Right lobe of liver (tissue), 6 donors: ENCODE measurements around the gene CLSTN3. TPM values are rescaled to one million over a fixed set of nuclear protein-coding genes. Genes with fewer than 3 reads are reported as not detected.
A peak's percentile ranks its signal among the peaks of the same experiment; 100 is the strongest.

Experiments used
- ATAC-seq, 4 donors: fragments of 200-7000 bp; cut with Tn5 transposase; one replicate each; pipeline ENCODE4 v1.9.1; 2020; ENCODE audit warnings: mild to moderate bottlenecking in 4 of 4, moderate library complexity in 4 of 4
- DNase-seq, 3 donors: peaks; one replicate each; pipeline ENCODE4 v3.0.0-alpha.2; 2020
- H3K27ac ChIP-seq, 3 donors: fragments of 200-600 bp; one replicate each; pipeline ENCODE4 v1.8.0; 2022
- H3K27me3 ChIP-seq, 2 donors: fragments of 200-600 bp; one replicate each; pipeline ENCODE4 v1.8.0; 2022
- H3K36me3 ChIP-seq, 4 donors: fragments of 200-600 bp; sonication (generic) in 1 of 4; one replicate each; pipeline versions ENCODE4 v1.5.1 to v1.8.0; 2017 to 2022; ENCODE audit warnings: control low read depth in 1 of 4
- H3K4me1 ChIP-seq, 4 donors: fragments of 200-600 bp; sonication (generic) in 1 of 4; one replicate each; pipeline versions ENCODE4 v1.5.1 to v1.8.0; 2017 to 2022; ENCODE audit warnings: control low read depth in 1 of 4
- H3K4me3 ChIP-seq, 3 donors: fragments of 200-600 bp; one replicate each; pipeline ENCODE4 v1.8.0; 2022
- H3K9me3 ChIP-seq, 4 donors: fragments of 200-600 bp; sonication (generic) in 1 of 4; one replicate each; pipeline versions ENCODE4 v1.5.1 to v1.8.0; 2017 to 2022; ENCODE audit warnings: control low read depth in 1 of 4
- POLR2A ChIP-seq: fragments of 450-650 bp; IDR thresholded peaks from one replicate; pipeline ENCODE4 v1.6.1; 2017; ENCODE audit warnings: antibody characterized with exemption, mild to moderate bottlenecking
- WGBS: methylation state at CpG from one replicate; pipeline ENCODE4 v1.1.6; 2018; ENCODE audit warnings: low coverage, low lambda C conversion rate; ENCODE audit not compliant: insufficient coverage; ENCODE audit errors: missing lambda C conversion rate; 5-methylcytosine and 5-hydroxymethylcytosine counted together
- intact Hi-C, 2 donors: fragments of 100-400 bp; cut with DNase I; formaldehyde crosslinking; loops; one replicate each; pipeline versions ENCODE4 v1.11.2 to v1.14.1; 2022
- total RNA-seq, 6 experiments: library from RNA; depleted of rRNA in 2 of 6; stranded (reverse); fragments of >200 nt in 2 of 6; fragmentation: NEBNext Ultra II Directional in 3 of 6; extraction: Animal tissue kit (Norgen Biotek cat#: 25700) in 3 of 6; gene quantifications; one replicate each; pipeline versions ENCODE4 v1.1.0 to v1.2.4, GENCODE V29; 2016 to 2023
- TF ChIP-seq, protein P1 (sequence below), 4 donors: fragments of 200-600 bp in 3 of 4; fragments of 450-650 bp in 1 of 4; IDR thresholded peaks; one replicate each; pipeline versions ENCODE4 v1.5.1 to v1.8.0; 2016 to 2022; ENCODE audit warnings: antibody characterized with exemption in 4 of 4, mild to moderate bottlenecking in 2 of 4
- donor health status: DM: no; HTN: yes; CAD: no.
- donor health status: DM: no; HTN: no; CAD: no.
- donor health status: DM: no; HTN: no; CAD: no.
- donor health status: DM: no; HTN: yes; CAD: no.
- donor health status: DM: no; HTN: yes; CAD: no.

Gene CLSTN3
- total RNA-seq, 6 experiments from 2014 or later, result 38.9 to 55.2 (median 43.1) TPM

DNA sequence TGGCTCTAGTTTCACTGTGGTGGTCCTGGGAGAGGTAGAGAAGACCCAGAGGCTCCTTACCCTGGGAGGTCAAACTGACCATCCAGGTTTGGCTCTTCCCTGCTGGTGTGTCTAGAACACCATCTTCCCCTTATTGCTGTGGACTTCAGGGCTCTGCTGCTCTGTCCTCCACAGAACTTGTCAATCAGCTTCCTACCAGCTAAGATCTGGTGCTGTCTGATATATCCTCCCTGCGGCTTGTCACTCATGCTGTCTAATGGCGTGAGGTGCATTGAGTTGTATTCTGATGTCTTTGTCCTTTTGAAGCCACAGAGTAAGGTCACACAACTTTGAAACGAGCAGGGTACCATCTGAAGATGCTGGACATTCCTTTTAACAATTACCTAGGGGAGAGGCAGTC, 14.0 kb upstream of the CLSTN3 start:
- intact Hi-C loops, result no loop called here
- Histone ChIP-seq H3K36me3 (peaks cover 0 to 6% (median under 1%) of the 10 kb centered on the region in 4 donors), H3K4me3 (no peak overlapping the region), H3K27me3 (no peaks in the 10 kb centered on the region), H3K4me1 (peaks cover 0 to 60% (median 12%) of the 10 kb centered on the region in 4 donors), H3K9me3 (no peaks in the 10 kb centered on the region), H3K27ac (no peak overlapping the region)
- DNase-seq (peak in 1 of 3 donors; percentile 9), ATAC-seq (no peak)
- 80% methylated on average over 3 of the region's 3 CpGs for WGBS
- no peak for TF ChIP-seq POLR2A
- TF ChIP-seq, protein P1, sequence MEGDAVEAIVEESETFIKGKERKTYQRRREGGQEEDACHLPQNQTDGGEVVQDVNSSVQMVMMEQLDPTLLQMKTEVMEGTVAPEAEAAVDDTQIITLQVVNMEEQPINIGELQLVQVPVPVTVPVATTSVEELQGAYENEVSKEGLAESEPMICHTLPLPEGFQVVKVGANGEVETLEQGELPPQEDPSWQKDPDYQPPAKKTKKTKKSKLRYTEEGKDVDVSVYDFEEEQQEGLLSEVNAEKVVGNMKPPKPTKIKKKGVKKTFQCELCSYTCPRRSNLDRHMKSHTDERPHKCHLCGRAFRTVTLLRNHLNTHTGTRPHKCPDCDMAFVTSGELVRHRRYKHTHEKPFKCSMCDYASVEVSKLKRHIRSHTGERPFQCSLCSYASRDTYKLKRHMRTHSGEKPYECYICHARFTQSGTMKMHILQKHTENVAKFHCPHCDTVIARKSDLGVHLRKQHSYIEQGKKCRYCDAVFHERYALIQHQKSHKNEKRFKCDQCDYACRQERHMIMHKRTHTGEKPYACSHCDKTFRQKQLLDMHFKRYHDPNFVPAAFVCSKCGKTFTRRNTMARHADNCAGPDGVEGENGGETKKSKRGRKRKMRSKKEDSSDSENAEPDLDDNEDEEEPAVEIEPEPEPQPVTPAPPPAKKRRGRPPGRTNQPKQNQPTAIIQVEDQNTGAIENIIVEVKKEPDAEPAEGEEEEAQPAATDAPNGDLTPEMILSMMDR (IDR thresholded peaks at IDR 0.05), result no peak

GRCh38 chr12:7116916-7117315, 13.3 kb upstream of the CLSTN3 start:
- peaks cover 0 to 6% (median under 1%) of the 10 kb centered on the region in 4 donors for H3K36me3 ChIP-seq
- peak in 1 of 3 donors; percentile 44 for DNase-seq
- H3K27ac ChIP-seq, result no peak overlapping the region
- TF ChIP-seq, protein P1 (IDR thresholded peaks at IDR 0.05), result no peak
- no peak for TF ChIP-seq POLR2A
- no peaks in the 10 kb centered on the region for H3K27me3 ChIP-seq
- no peaks in the 10 kb centered on the region for H3K9me3 ChIP-seq
- H3K4me1 ChIP-seq, result peaks cover 0 to 63% (median 8%) of the 10 kb centered on the region in 4 donors
- no peak for ATAC-seq
- WGBS, result 100% methylated on average over 2 of the region's 9 CpGs
- intact Hi-C loops, result no loop called here
- H3K4me3 ChIP-seq, result no peak overlapping the region

- no peaks in the 10 kb centered on the region for H3K27me3 ChIP-seq
- WGBS, result 47% methylated on average over 2 of the region's 3 CpGs
- intact Hi-C loops, result no loop called here
- H3K9me3 ChIP-seq, result no peaks in the 10 kb centered on the region
- peak overlapping the region in 1 of 3 donors; percentile 7 for H3K4me3 ChIP-seq
- peak in 3 of 4 donors; percentile 0 to 33 (median 2) for ATAC-seq
- TF ChIP-seq, protein P1 (IDR thresholded peaks at IDR 0.05), result no peak
- TF ChIP-seq POLR2A, result no peak
- peak in 1 of 3 donors; percentile 42 for DNase-seq
- H3K4me1 ChIP-seq, result peaks cover 0 to 63% (median 6%) of the 10 kb centered on the region in 4 donors
- H3K27ac ChIP-seq, result peak overlapping the region in 1 of 3 donors; percentile 47
- H3K36me3 ChIP-seq, result peaks cover 0 to 6% (median under 1%) of the 10 kb centered on the region in 4 donors
These were observed 12.5 kb upstream of the CLSTN3 start for GRCh38 chr12:7117670-7118069.

DNA sequence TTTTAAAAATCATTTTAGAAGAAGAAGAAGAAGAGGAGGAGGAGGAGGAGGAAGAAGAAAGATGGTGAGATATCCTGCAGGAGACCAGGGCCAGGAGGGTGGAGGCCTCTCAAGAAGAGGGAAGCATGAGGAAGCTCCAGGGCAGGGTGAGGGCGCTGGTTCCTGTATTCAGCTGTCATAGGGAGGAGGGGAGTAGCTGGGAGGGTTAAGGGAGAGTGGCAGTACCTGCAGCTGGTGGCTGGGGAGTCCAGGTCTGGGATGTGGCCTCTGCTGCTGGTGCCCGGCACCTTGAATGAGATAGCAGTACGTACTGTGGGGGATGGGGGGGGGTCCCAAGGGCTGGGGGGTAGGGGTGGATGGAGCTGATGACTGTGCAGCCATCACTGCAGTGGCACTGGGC, 11.3 kb upstream of the CLSTN3 start:
- ATAC-seq, result no peak
- Histone ChIP-seq H3K36me3 (peaks cover 0 to 6% (median under 1%) of the 10 kb centered on the region in 4 donors), H3K9me3 (no peaks in the 10 kb centered on the region), H3K27me3 (no peaks in the 10 kb centered on the region), H3K4me3 (no peak overlapping the region), H3K4me1 (peaks cover 0 to 66% (median 8%) of the 10 kb centered on the region in 4 donors), H3K27ac (no peak overlapping the region)
- DNase-seq, result peak in 1 of 3 donors; percentile 45
- intact Hi-C loops, result no loop called here
- 100% methylated on average over 1 of the region's 3 CpGs for WGBS
- TF ChIP-seq, protein P1 (IDR thresholded peaks at IDR 0.05), result no peak
- TF ChIP-seq POLR2A, result no peak
